ENCODE results near the gene COL15A1.

Gene COL15A1

GRCh38 chr9:99079542-99079941 lies 135.8 kb downstream of the COL15A1 start:
- H3K4me3 ChIP-seq (ENCODE audit: low read depth, low read length) = no peak overlapping the region
- TF ChIP-seq CTCF (IDR thresholded peaks at IDR 0.05; ENCODE audit: borderline replicate concordance, insufficient read depth, low read depth, low read length) = no peak

- no peak overlapping the region for H3K4me3 ChIP-seq (ENCODE audit: low read depth, low read length)
- no peak for TF ChIP-seq CTCF (IDR thresholded peaks at IDR 0.05; ENCODE audit: borderline replicate concordance, insufficient read depth, low read depth, low read length)
These were observed 139.3 kb downstream of the COL15A1 start for GRCh38 chr9:99083051-99083450.

GRCh38 chr9:99085949-99086948 lies 142.5 kb downstream of the COL15A1 start:
- H3K4me3 ChIP-seq (ENCODE audit: low read depth, low read length) = no peak overlapping the region

GRCh38 chr9:99087462-99087861 lies 143.8 kb downstream of the COL15A1 start:
- H3K4me3 ChIP-seq (ENCODE audit: low read depth, low read length) = no peak overlapping the region
- TF ChIP-seq CTCF (IDR thresholded peaks at IDR 0.05; ENCODE audit: borderline replicate concordance, insufficient read depth, low read depth, low read length) = no peak

More at GRCh38 chr9:99085949-99086948, 142.5 kb downstream of the COL15A1 start:
- no peak for TF ChIP-seq CTCF (IDR thresholded peaks at IDR 0.05; ENCODE audit: borderline replicate concordance, insufficient read depth, low read depth, low read length)

- H3K4me3 ChIP-seq (ENCODE audit: low read depth, low read length) = no peak overlapping the region
- TF ChIP-seq CTCF (IDR thresholded peaks at IDR 0.05; ENCODE audit: borderline replicate concordance, insufficient read depth, low read depth, low read length) = no peak
These were observed 146.8 kb downstream of the COL15A1 start for GRCh38 chr9:99090336-99091130.

GRCh38 chr9:99092643-99093491 lies 149.2 kb downstream of the COL15A1 start:
- TF ChIP-seq CTCF (IDR thresholded peaks at IDR 0.05; ENCODE audit: borderline replicate concordance, insufficient read depth, low read depth, low read length) = no peak
- H3K4me3 ChIP-seq (ENCODE audit: low read depth, low read length) = no peak overlapping the region
